ENCODE measurements around the gene RNF19B. TPM values are rescaled to one million over a fixed set of nuclear protein-coding genes. Genes with fewer than 3 reads are reported as not detected.

RNF19B gene
- total RNA-seq, 3 donors from 2014 or later (not counting 1 experiment from before 2014, with no cell fraction given): 44.2 to 110 (median 54.3) TPM

GRCh38 chr1:32949519-32949918 lies 15.1 kb downstream of the RNF19B start:
- Histone ChIP-seq H3K27ac (ENCODE audit: low read length) (no peak overlapping the region), H3K36me3 (ENCODE audit: control insufficient read depth, insufficient read depth, low read length) (peaks cover 33% of the 10 kb centered on the region), H3K4me3 (ENCODE audit: low read length) (no peak overlapping the region), H3K9me3 (ENCODE audit: control insufficient read depth, insufficient read depth, low read length) (no peaks in the 10 kb centered on the region), H3K27me3 (ENCODE audit: control insufficient read depth, insufficient read depth, low read length) (no peaks in the 10 kb centered on the region), H3K4me1 (ENCODE audit: control insufficient read depth, insufficient read depth, low read length) (no peaks in the 10 kb centered on the region)
- 92% methylated on average over 5 of the region's 5 CpGs for WGBS (ENCODE audit: insufficient coverage)
- Mint-ChIP-seq H3K27ac (no peak overlapping the region), H3K4me1 (peaks cover 16 to 28% of the 10 kb centered on the region in 2 donors), H3K4me3 (no peak overlapping the region), H3K27me3 (ENCODE audit: low read depth in 2 of 2) (no peaks in the 10 kb centered on the region), H3K9me3 (no peaks in the 10 kb centered on the region), H3K36me3 (peaks cover 2% of the 10 kb centered on the region)
- TF ChIP-seq CTCF (IDR thresholded peaks at IDR 0.05): no peak
- no peak for DNase-seq
- no peak for ATAC-seq
- intact Hi-C loops (cut with micrococcal nuclease): no loop called here

DNA sequence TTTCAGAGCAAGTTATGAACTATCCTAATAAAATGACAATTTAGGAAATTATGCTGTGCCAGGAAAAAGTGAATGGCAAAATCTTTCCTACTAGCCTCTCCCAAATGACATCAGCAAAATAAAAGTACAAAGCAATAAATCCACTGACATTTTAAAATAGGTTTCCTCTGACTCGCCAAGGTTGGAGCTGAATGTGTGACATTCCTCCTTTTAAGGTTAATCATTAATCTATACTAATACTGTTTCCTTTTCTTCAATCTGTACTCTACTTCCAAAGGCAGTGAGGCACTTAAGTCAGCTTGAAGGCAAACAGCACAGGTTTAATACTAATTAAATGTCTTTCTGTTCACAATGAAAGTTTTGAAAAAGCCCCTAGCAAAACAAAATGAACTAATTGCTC lies 15.7 kb downstream of the RNF19B start:
- H3K9me3 Mint-ChIP-seq: no peaks in the 10 kb centered on the region
- WGBS (ENCODE audit: insufficient coverage): 100% methylated on average over 1 of the region's 1 CpG
- ATAC-seq (no peak), DNase-seq (no peak)
- no peak overlapping the region for H3K4me3 Mint-ChIP-seq
- H3K27me3 Mint-ChIP-seq (ENCODE audit: low read depth in 2 of 2): no peaks in the 10 kb centered on the region
- no peak overlapping the region for H3K4me3 ChIP-seq (ENCODE audit: low read length)
- intact Hi-C loops (cut with micrococcal nuclease): no loop called here
- no peaks in the 10 kb centered on the region for H3K9me3 ChIP-seq (ENCODE audit: control insufficient read depth, insufficient read depth, low read length)
- H3K36me3 Mint-ChIP-seq: peaks cover 8% of the 10 kb centered on the region
- H3K4me1 Mint-ChIP-seq: peaks cover 16 to 27% of the 10 kb centered on the region in 2 donors
- no peak overlapping the region for H3K27ac ChIP-seq (ENCODE audit: low read length)
- no peak overlapping the region for H3K27ac Mint-ChIP-seq
- no peaks in the 10 kb centered on the region for H3K27me3 ChIP-seq (ENCODE audit: control insufficient read depth, insufficient read depth, low read length)
- TF ChIP-seq CTCF (IDR thresholded peaks at IDR 0.05): no peak
- H3K4me1 ChIP-seq (ENCODE audit: control insufficient read depth, insufficient read depth, low read length): no peaks in the 10 kb centered on the region
- peaks cover 39% of the 10 kb centered on the region for H3K36me3 ChIP-seq (ENCODE audit: control insufficient read depth, insufficient read depth, low read length)

DNA sequence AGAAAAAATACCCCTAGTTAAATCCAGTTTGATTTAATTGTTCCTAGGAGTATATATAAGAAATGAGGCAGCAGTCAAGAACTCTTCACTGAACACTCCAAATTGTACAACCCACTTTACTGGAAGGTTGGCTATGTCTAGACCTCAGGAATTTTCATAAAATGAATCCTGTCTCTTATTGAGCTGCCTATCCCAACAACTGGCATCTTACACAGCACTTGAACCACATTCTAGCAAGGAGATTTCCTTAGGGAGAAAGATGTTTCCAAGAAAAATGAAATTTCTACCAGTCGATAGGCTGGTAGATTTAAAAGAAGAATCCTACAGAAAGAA lies 16.3 kb downstream of the RNF19B start:
- intact Hi-C loops (cut with micrococcal nuclease): no loop called here

More for the DNA sequence above, 16.3 kb downstream of the RNF19B start:
- Histone ChIP-seq H3K27me3 (ENCODE audit: control insufficient read depth, insufficient read depth, low read length) (no peaks in the 10 kb centered on the region), H3K27ac (ENCODE audit: low read length) (no peak overlapping the region), H3K4me3 (ENCODE audit: low read length) (no peak overlapping the region), H3K4me1 (ENCODE audit: control insufficient read depth, insufficient read depth, low read length) (no peaks in the 10 kb centered on the region), H3K36me3 (ENCODE audit: control insufficient read depth, insufficient read depth, low read length) (peaks cover 45% of the 10 kb centered on the region), H3K9me3 (ENCODE audit: control insufficient read depth, insufficient read depth, low read length) (no peaks in the 10 kb centered on the region)
- H3K4me3 Mint-ChIP-seq: no peak overlapping the region
- peaks cover 13 to 24% of the 10 kb centered on the region in 2 donors for H3K4me1 Mint-ChIP-seq
- TF ChIP-seq CTCF (IDR thresholded peaks at IDR 0.05): no peak
- H3K36me3 Mint-ChIP-seq: peaks cover 13% of the 10 kb centered on the region
- ATAC-seq: no peak
- H3K27me3 Mint-ChIP-seq (ENCODE audit: low read depth in 2 of 2): no peaks in the 10 kb centered on the region
- no peak overlapping the region for H3K27ac Mint-ChIP-seq
- WGBS (ENCODE audit: insufficient coverage): no CpG with 5 or more reads among the region's 1 CpG
- no peak for DNase-seq
- no peaks in the 10 kb centered on the region for H3K9me3 Mint-ChIP-seq

Data from natural killer cell (primary cell).